Smooth muscle cell (in vitro differentiated cells): Measurements from ENCODE around the gene SENP6. TPM values are rescaled to one million over a fixed set of nuclear protein-coding genes. Genes with fewer than 3 reads are reported as not detected.
A peak's percentile ranks its signal among the peaks of the same experiment; 100 is the strongest.

Experiments used
- DNase-seq: peaks from one replicate; lab custom pipeline; 2025; ENCODE audit not compliant: unreplicated experiment; lab: John Stamatoyannopoulos, UW
- H2AFZ ChIP-seq: fragments of 200-600 bp; sonication (generic); 2 replicates; pipeline ENCODE4 v1.6.0; 2016; ENCODE audit warnings: antibody characterized with exemption, low read depth, mild to moderate bottlenecking
- H3F3A ChIP-seq: fragments of 200-600 bp; sonication (generic); 2 replicates; pipeline ENCODE4 v1.6.0; 2017; ENCODE audit warnings: antibody characterized with exemption, low read depth
- H3K27ac ChIP-seq: fragments of 200-600 bp; sonication (generic); 2 replicates; pipeline ENCODE4 v1.5.1; 2016; ENCODE audit warnings: low read depth, mild to moderate bottlenecking
- H3K27me3 ChIP-seq: fragments of 200-600 bp; sonication (generic); 2 replicates; pipeline ENCODE4 v1.6.1; 2016; ENCODE audit warnings: low read depth, mild to moderate bottlenecking
- H3K36me3 ChIP-seq: fragments of 200-600 bp; sonication (generic); 2 replicates; pipeline ENCODE4 v1.5.1; 2016; ENCODE audit warnings: low read depth
- H3K4me1 ChIP-seq: fragments of 200-600 bp; sonication (generic); 2 replicates; pipeline ENCODE4 v1.5.1; 2016; ENCODE audit warnings: low read depth
- H3K4me2 ChIP-seq: fragments of 200-600 bp; sonication (generic); 2 replicates; pipeline ENCODE4 v1.6.0; 2016; ENCODE audit warnings: mild to moderate bottlenecking
- H3K4me3 ChIP-seq: fragments of 200-600 bp; sonication (generic); 2 replicates; pipeline ENCODE4 v1.5.1; 2016; ENCODE audit warnings: mild to moderate bottlenecking
- H3K79me2 ChIP-seq: fragments of 200-600 bp; sonication (generic); 2 replicates; pipeline ENCODE4 v1.6.0; 2016; ENCODE audit warnings: low read depth, mild to moderate bottlenecking
- H3K9ac ChIP-seq: fragments of 200-600 bp; sonication (generic); 2 replicates; pipeline ENCODE4 v1.6.0; 2016; ENCODE audit warnings: low read depth
- H3K9me3 ChIP-seq: fragments of 200-600 bp; sonication (generic); replicated peaks from 2 replicates; pipeline ENCODE4 v1.5.1; 2016; ENCODE audit warnings: low read depth
- H4K20me1 ChIP-seq: fragments of 200-600 bp; sonication (generic); 2 replicates; pipeline ENCODE4 v1.6.0; 2016; ENCODE audit warnings: low read depth
- CTCF ChIP-seq: fragments of 200-600 bp; sonication (generic); IDR thresholded peaks from 2 replicates; pipeline ENCODE4 v1.5.1; 2017; ENCODE audit warnings: borderline replicate concordance, mild to moderate bottlenecking, antibody characterized with exemption; ENCODE audit not compliant: insufficient read depth, poor library complexity, severe bottlenecking
- WGBS: methylation state at CpG from one replicate; pipeline ENCODE4 v1.1.7; 2016; ENCODE audit warnings: low lambda C conversion rate; 5-methylcytosine and 5-hydroxymethylcytosine counted together
- polyA plus RNA-seq: library from polyadenylated mRNA; unstranded; fragments of >200 nt; fragmentation: Nextera tagmentation; extraction: Ambion mirVana; gene quantifications from 2 replicates; pipeline ENCODE4 v1.2.1, GENCODE V29; 2016
- total RNA-seq: library from RNA; depleted of rRNA; stranded (reverse); fragments of >200 nt; gene quantifications from 2 replicates; pipeline ENCODE4 v1.2.3, GENCODE V29; 2014

The SENP6 gene
- total and polyA plus RNA-seq, 2 experiments from 2014 or later = 45.0 to 126 TPM

GRCh38 chr6:75752365-75752764 is 150.7 kb downstream of the SENP6 start:
- Histone ChIP-seq H2AFZ (no peak overlapping the region), H4K20me1 (no peaks in the 10 kb centered on the region), H3K79me2 (peaks cover 29% of the 10 kb centered on the region), H3K4me2 (peak overlapping the region; percentile 98), H3K27me3 (no peaks in the 10 kb centered on the region), H3K27ac (peak overlapping the region; percentile 90), H3K9me3 (no peaks in the 10 kb centered on the region), H3K4me3 (peak overlapping the region; percentile 95), H3K36me3 (no peaks in the 10 kb centered on the region), H3K4me1 (peaks cover 4% of the 10 kb centered on the region), H3K9ac (peak overlapping the region; percentile 21), H3F3A (peaks cover 4% of the 10 kb centered on the region)
- DNase-seq = no peak
- TF ChIP-seq CTCF = no peak
- WGBS = 62% methylated on average over 3 of the region's 3 CpGs

GRCh38 chr6:75755704-75756103 is 154.0 kb downstream of the SENP6 start:
- Histone ChIP-seq H3K4me1 (no peaks in the 10 kb centered on the region), H3K4me2 (no peak overlapping the region), H3K9me3 (no peaks in the 10 kb centered on the region), H3K27ac (no peak overlapping the region), H3K36me3 (no peaks in the 10 kb centered on the region), H3F3A (no peaks in the 10 kb centered on the region), H2AFZ (no peak overlapping the region), H3K27me3 (no peaks in the 10 kb centered on the region), H3K79me2 (peaks cover 40% of the 10 kb centered on the region), H4K20me1 (peaks cover 10% of the 10 kb centered on the region), H3K4me3 (no peak overlapping the region), H3K9ac (no peak overlapping the region)
- no peak for TF ChIP-seq CTCF
- 86% methylated on average over 5 of the region's 5 CpGs for WGBS
- no peak for DNase-seq

GRCh38 chr6:75757295-75757694 is 155.6 kb downstream of the SENP6 start:
- Histone ChIP-seq H3K9ac (no peak overlapping the region), H3K27me3 (no peaks in the 10 kb centered on the region), H3F3A (no peaks in the 10 kb centered on the region), H3K9me3 (no peaks in the 10 kb centered on the region), H3K4me3 (no peak overlapping the region), H2AFZ (no peak overlapping the region), H3K4me2 (no peak overlapping the region), H4K20me1 (peaks cover 17% of the 10 kb centered on the region), H3K79me2 (peaks cover 45% of the 10 kb centered on the region), H3K4me1 (no peaks in the 10 kb centered on the region), H3K27ac (no peak overlapping the region), H3K36me3 (no peaks in the 10 kb centered on the region)
- TF ChIP-seq CTCF = no peak
- 74% methylated on average over 3 of the region's 3 CpGs for WGBS
- DNase-seq = no peak

- Histone ChIP-seq H3K4me1 (no peaks in the 10 kb centered on the region), H3K27ac (no peak overlapping the region), H2AFZ (no peak overlapping the region), H4K20me1 (peaks cover 17% of the 10 kb centered on the region), H3K36me3 (no peaks in the 10 kb centered on the region), H3K9me3 (no peaks in the 10 kb centered on the region), H3K4me3 (no peak overlapping the region), H3K4me2 (no peak overlapping the region), H3K27me3 (no peaks in the 10 kb centered on the region), H3F3A (no peaks in the 10 kb centered on the region), H3K9ac (no peak overlapping the region), H3K79me2 (peaks cover 45% of the 10 kb centered on the region)
- WGBS = 90% methylated on average over 5 of the region's 5 CpGs
- TF ChIP-seq CTCF = no peak
- DNase-seq = no peak
These were observed 156.4 kb downstream of the SENP6 start for GRCh38 chr6:75758061-75758460.
